HG03575 (cell line): Measurements from ENCODE around the gene MRPS25.
A peak's percentile ranks its signal among the peaks of the same experiment; 100 is the strongest.

Experiments
- ATAC-seq: cut with Tn5 transposase; IDR thresholded peaks from one replicate; pipeline ENCODE4 v1.9.1; 2021; ENCODE audit not compliant: unreplicated experiment, insufficient number of reproducible peaks, low FRiP score; ENCODE audit errors: extremely low read depth

MRPS25 gene

DNA sequence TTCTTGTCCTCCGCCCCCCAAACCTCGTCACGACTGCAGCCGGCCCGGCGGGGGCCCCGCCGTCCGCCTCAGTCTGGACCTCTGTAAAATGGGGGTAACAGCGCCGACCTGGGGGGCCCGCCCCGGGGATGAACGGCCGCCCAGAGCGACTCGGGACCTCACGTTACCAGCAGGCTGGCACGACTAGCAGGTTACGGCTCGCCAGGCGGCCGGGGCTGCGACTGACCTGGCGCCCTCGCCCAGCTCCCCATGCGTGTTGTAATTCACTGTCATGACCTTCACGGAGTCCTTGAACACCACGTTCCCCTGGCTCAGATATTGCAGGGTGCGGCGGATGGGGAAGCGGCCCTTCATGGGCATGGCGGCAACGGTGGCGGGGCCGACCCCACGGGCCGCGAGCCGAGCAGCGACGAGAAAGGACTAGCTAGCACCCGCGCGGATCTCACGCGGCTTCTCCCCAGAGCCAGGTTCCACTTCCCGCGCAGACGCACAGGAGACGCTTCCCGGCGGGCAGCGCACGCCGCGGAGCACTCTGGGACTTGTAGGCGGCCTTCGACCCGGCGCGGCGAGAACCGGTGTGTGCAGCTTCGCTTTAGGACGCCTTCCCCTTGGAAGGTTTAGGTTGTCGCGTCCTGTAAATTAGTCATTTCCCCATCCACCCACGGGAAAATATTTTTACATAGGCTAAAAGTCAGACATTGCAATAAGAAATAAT, at the start of gene MRPS25:
TSS of gene MRPS25 (minus strand) at position 481 of the 715 bp plus-strand sequence. CDS start at position 360, 121 bp downstream.
- ATAC-seq = peak; percentile 53

DNA sequence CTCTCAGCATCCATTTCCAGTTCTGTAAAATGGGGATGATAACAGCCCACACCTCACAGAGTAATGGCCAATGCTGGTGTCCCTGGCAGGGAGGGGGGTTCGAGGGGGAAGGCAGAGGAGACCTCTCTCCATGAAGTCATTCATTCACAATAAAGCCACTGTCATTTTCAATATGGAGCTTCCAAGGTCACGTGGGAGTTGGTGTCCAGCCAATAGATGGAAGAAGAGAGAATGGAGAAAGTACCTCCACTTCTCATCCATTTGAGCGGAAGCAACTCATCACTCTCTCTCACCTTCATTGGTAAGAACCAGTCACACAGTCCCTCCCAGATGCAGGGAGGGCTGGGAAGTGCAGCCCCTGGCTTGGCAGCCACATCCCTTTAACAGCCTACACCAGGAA, 48.8 kb upstream of the MRPS25 start:
- no peak for ATAC-seq

DNA sequence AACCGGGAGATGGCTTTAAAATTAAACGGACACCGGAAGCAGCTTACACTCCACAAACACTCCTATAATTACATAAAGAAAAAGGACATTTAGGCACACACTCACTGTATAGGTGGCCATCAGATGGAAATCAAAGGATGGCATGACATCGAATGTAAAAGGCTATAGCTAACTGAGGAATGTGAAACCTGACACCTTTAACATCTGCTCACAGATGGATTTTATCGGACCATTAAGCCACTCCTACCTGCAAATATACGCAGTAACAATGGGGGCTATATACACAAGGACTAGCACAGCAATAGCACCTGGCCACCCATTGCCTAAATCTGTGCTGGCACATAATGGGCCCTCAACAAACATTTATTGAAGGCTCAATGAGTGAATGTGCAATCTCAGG, 48.4 kb upstream of the MRPS25 start:
- no peak for ATAC-seq

DNA sequence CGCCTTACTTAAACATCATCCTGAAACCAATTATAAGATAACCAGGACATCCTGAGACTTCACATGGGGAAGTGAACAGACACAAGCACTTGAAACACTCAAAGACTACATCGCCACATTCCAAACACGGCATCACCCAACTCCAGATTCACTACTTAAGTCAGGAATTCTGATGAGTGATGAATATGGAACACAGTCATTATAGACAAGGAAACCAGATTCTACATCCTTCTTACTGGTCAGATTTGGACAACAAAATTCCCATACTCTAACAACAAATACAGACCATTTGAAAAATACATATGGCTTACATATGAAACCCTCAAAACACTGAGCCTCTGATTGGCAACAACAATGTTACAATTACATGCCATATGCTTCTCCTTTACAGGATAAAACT, 46.9 kb upstream of the MRPS25 start:
- ATAC-seq = no peak

DNA sequence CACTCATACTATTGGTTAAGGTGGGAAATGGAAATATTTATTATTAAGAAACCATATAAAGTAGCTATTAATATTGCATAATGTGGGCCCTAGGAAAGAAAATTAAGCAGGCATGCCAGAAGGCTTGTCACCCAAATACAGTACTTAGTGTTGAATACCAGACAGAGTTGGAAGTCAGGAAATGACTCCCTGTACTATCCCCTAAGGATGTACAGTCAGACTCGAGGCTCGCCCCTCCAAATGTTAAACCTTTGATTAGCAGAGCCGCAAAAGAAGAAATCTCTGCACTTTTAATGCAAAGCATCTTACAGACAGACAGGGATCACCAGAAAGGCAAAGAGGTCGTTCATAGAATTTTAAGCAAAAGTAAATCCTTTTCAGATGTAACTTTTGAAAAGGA, 45.1 kb upstream of the MRPS25 start:
- no peak for ATAC-seq

DNA sequence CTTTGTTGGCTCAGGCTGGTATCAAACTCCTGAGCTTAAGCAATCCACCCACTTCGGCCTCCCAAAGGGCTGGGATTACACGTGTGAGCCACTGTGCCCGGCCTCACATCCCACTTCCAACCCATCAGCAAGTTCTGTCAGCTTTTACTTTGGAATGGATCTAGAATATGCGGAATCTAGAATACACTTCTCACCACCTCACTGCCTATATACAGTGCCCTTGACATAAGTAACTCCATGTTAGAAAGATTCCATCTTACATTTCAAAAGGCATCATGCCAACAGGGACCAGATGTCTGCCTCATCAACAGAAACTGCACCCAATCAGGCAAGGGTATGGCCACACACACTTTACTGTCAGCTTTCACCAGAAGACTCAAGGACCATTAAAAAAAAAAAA, 43.8 kb upstream of the MRPS25 start:
- ATAC-seq = no peak

DNA sequence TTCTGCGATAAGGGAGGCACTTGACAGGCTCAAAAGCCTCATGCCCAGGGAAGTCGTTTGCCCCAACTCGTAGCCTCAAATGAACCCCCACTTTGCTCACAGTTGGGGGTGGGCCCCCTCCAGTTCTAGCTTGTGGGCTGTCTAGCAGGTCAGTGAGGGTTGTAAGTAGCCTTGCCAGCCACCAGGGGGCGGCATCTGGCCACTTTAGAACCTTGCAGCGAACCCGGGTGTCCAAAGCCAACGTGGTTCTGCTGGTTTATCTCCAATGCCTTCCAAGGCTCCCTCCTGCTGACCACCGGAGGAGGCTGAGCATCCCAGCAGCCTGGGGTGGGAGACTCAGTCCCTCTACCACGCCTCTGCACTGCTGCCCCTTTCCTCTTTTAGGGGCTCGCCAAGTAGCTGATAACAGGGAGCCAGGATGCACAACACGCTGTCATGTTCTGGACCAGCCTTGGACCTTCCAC, 43.0 kb upstream of the MRPS25 start:
- no peak for ATAC-seq

DNA sequence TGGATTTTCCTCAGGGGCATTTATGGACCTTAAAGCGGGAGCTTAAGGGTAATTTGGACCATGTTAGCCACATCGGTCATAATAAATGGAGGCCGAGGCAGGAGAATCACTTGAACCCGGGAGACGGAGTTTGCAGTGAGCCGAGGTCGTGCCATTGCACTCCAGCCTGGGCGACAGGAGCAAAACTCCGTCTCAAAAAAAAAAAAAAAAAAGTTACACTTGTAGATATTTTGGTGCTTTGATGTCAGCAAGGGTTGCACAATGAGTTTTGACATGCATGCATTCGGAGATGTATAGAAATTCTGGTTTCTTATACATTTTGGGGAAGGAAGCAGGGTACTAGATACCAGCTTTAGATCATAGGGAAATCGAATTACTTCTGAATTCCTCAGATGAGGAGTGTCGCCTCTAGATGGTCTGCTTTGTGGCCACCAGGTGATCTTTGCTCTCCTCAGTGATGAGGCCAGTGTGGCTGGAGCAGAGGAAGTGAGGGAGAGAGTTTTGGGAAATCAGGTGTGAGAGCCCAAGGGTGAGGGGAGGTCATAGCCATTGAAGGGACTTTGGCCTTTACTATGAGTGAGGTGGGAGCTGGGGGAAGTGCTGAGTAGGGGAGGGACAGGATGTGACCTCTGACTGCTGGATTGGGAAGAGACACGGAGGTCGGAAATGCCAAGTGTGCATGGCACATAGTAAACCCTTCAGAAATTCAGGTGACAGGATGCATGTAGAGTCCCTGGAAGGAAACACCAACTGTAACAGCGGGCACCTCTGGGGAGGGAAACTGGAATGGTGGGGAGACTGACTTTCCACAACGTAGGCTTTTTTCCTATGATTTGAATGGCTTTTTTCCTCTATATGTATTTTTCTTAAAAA, 42.2 kb upstream of the MRPS25 start:
- no peak for ATAC-seq

DNA sequence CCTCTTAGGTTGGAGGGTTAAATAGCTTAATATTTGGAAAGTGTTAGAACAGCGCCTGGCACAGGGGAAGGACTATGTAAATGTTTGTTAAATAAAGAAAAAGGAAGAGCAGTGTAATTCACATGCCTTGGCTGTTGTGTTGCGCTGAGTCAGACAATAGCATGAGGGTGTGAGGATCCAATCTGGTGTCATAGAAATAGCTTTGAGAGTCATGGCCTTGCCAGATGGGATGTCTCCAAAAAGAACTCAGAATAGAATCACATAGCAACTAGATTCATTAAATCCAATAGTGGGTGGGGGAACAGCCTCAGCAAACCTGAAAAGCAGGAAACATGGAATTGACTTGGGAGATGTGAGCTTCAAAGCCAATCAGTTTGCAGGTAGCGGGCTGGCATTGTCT, 37.7 kb upstream of the MRPS25 start:
- ATAC-seq = no peak

DNA sequence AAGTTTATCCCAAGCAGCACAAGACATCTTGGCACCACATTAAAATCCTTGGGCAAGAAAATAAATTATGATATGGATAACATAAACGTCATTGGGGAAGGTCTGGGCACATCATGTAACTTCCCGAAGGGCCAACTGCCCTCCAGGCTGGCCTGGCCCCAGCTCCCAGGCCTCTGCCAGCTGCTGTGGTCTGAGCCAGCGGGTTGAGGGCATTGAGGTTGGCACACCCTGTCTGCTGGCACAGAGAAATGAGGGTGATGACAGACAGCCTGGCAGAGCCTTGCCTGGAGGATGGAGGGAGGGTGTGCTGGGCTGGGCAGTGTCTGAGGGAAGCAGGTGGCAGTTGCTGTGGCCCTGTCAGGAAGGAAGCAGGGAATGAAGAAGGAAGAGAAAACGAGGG, 37.1 kb upstream of the MRPS25 start:
- ATAC-seq = no peak

DNA sequence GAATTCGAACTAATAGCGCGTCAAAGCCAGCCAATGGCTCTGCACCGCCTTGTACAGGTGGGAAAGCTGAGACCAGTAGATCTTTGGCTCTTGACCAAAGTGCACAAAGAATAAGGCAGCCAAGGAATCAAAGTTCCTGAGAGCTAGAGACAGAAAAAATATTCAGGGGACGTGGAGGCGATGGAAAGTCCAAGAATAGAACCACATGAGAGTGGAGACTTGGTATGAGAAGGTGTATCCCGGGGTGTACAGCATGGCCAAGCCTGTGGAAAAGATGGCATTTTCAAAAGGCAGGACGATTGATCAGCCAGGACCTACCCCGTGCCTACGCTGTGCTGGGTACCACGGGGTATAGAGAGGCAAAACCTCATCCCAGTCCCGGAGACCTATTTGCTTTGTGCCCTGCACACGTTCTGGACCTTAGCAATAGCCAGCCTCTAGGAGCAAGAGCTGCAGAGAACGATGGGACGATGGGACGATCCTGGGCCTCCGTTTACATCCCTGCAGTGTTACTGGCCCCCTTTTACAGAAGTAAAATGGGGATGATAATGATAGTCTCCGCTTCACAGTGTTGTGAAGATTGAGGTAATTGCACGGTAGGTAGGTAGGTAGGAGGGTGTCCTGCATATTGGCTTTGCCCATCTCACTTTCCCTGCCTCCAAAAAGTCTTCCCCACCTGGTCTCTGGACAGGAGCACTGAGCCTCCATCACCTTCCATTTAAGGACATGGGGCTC, 34.4 kb upstream of the MRPS25 start:
- ATAC-seq = peak; percentile 3

DNA sequence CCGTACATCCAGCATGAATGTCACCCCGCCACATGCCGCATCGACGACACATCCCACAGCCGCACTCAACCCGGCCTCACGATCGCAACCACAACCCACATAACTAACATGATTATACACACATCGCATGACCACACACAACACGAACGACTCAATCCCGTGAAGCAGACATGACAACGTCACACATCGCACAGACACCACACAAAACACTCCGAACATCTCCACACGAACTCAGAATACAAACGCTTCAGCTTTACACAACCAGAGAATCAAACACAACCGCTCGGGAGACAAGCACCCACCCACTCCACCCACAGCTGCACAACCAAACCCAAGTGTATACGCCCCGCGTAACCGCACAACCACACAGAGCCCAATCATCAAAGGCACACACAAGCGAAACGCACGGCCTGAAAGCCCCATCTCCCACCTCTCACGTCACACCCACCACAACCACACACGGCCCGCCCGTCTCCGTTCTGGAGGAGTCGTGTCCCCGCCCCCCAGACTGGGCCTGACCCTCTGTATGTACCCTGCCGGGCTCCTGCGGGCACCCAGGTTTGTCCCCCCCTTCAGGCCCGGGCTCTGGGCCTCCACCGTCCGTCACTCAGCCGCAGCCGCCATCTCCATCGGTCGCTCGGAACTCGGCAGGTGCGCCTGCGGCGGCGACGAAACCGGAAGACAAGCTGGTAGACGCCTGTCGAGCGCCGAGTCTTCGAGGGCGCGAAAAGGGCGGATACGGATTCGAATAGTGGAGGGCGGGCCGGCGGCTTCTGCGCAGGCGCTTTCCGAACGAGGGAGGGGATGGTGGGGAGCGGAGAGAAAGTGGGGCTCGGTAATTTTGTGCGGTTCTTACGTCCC, 33.6 kb upstream of the MRPS25 start, which contains the start of gene RBSN:
TSS of gene RBSN (minus strand) at position 646 of the 861 bp plus-strand sequence. CDS start 3,028 bp downstream, outside the sequence.
- ATAC-seq = peak; percentile 59

DNA sequence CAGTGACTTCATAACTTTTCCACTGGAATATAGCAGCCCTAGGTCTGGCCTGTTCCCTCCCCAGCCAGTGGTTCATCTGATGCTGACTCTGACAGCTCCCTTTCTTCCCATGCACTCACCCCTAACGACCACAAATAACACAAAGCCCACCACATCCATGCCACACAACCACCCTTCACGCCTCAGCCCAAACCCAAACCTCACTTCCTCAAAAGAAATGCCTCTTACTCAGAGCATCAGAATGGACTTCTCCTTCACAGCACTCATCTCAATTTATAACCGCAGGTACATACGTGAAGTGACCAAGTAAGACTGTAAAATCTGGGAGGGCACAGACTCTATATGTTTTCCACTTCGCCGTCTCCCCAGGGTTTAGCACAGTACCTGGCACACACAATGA, 32.8 kb upstream of the MRPS25 start:
- no peak for ATAC-seq

DNA sequence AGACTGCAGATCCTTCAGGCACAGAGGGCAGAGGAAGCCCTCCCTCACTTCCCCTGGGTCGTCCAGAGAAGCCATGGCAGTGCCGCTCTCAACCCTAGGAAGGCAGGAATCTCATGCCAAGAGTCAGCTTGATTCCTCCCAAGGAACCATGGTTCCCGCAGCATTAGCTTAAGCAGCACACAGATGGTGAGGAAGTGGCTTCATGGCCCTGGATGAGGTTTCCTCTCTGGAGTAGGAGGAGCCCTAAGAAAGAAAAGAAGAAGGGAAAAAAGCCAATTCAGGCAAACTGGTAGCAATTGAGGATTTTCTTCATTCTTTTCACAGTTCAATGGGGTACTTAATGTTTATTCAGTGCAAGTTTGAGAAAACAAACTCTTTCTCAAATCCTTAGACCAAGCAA, 30.9 kb upstream of the MRPS25 start:
- ATAC-seq = no peak

DNA sequence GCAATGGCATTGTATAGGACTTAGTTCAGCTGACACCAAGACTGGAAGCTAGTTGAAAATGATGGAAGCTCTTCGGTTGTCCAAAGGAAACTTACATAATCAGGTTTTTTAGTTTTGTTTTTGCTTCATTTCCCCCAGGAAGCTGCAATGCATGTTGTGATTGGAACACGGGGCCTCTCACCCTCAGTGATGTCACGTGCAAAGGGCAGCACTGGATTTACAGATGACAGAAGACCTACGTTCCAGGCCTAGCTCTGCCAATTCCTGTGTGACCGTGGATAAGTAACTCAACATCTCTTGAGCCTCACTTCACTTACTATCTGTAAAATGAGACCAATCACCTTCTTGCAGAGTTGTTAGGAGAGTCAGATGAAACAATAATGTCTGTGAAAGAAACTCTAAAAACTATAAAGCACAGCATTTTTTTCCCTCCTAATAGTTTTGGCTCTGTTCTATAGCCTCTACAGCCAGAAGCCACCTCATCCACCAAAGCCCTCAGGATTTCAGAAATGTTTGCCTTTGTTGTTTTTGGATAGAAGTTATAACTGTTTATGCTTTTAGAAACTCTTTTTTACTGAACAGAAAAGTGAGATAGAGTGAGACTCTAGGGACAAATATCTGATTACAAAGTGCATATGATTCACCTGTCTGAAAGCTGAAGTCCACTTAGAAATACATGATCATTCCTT, 29.2 kb upstream of the MRPS25 start:
- ATAC-seq = no peak

DNA sequence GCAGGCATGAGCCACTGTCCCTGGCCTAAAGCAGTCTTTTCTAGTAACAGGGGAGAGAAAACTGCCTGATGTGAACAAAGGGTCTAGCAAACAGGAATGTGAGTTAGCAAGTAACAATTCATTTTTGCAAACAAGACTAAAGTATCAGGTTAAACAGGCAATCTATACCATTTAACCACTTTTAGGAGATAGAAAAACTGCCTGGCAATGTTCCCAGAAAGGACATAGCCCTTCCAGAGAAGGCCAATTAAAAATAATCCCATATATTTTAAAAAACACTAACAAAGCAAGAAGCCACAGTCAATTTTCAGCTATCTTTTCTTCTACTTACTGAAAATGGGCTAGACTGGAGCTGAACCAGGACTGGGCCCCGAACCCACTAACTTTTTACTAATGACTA, 27.6 kb upstream of the MRPS25 start:
- ATAC-seq = no peak

DNA sequence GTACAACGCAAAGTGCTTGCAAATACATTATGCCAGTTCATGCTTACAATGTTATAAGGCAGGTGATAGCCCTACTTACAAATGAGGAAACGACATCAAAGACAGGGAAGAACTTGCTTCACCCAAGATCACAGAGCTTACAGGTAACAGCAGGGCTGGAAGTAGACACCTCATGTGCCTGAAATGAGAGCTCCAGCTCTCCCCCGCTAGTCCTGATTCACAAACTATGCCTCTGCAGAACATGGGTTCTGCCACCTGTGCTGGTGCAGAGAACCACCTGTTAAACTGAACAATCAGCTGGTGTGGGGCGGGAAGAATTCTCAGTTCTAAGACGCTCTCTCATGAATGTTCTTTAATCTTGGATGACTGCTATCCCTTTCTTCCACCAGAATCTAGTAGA, 26.5 kb upstream of the MRPS25 start:
- ATAC-seq = no peak

DNA sequence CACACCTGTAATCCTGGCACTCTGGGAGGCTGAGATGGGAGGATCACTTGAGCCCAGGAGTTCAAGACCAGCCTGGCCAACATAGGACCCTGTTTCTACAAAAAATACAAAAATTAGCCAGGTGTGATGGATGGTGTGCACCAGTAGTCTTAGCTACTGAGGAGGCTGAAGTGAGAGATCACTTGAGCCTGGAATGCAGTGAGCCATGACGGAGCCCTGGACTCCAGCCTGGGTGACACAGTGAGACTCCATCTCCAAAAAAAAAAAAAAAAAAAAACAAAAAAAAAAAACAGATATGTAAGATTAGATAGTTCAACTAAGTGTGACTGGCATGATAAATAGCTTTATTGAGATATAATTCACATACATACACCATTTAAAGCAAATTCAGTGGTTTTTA, 24.1 kb upstream of the MRPS25 start:
- no peak for ATAC-seq
